Esophagus muscularis mucosa (tissue), 4 donors: ENCODE measurements around the gene KLHL26. TPM values are rescaled to one million over a fixed set of nuclear protein-coding genes. Genes with fewer than 3 reads are reported as not detected.

Source experiments
- DNase-seq: peaks from one replicate; pipeline ENCODE4 v3.0.0-alpha.2; 2017; ENCODE audit errors: extremely low spot score
- H3K27ac ChIP-seq, 4 donors: fragments of 200-600 bp; sonication (generic); replicated peaks in 1 of 4; 1 replicate in 3 of 4; 2 replicates in 1 of 4; pipeline ENCODE4 v1.5.1; 2016 to 2019; ENCODE audit warnings: mild to moderate bottlenecking in 1 of 4
- H3K27me3 ChIP-seq, 4 donors: fragments of 200-600 bp; sonication (generic); one replicate each; pipeline versions ENCODE4 v1.5.1 to v1.6.0; 2016 to 2019
- H3K36me3 ChIP-seq, 4 donors: fragments of 200-600 bp; sonication (generic); one replicate each; pipeline ENCODE4 v1.5.1; 2016 to 2019
- H3K4me1 ChIP-seq, 4 donors: fragments of 200-600 bp; sonication (generic); one replicate each; pipeline ENCODE4 v1.5.1; 2016 to 2019
- H3K4me3 ChIP-seq, 4 donors: fragments of 200-600 bp; sonication (generic); 1 replicate in 2 of 4; 2 replicates in 2 of 4; pipeline ENCODE4 v1.5.1; 2016 to 2019; ENCODE audit warnings: mild to moderate bottlenecking in 4 of 4, moderate library complexity in 1 of 4
- H3K9me3 ChIP-seq, 4 donors: fragments of 200-600 bp; sonication (generic); 1 replicate in 3 of 4; 2 replicates in 1 of 4; pipeline ENCODE4 v1.5.1; 2016 to 2019
- CTCF ChIP-seq, 3 experiments: fragments of 200-600 bp in 2 of 3; fragments of 450-650 bp in 1 of 3; sonication (generic) in 2 of 3; IDR thresholded peaks; one replicate each; pipeline ENCODE4 v1.5.1; 2017 to 2019; ENCODE audit warnings: antibody characterized with exemption in 3 of 3, mild to moderate bottlenecking in 2 of 3, moderate library complexity in 1 of 3
- EP300 ChIP-seq: sonication (generic); formaldehyde crosslinking; IDR thresholded peaks from one replicate; pipeline ENCODE4 v1.6.1; 2017; ENCODE audit warnings: antibody characterized with exemption
- POLR2A ChIP-seq: fragments of 450-650 bp; IDR thresholded peaks from one replicate; pipeline ENCODE4 v1.6.1; 2017; ENCODE audit warnings: antibody characterized with exemption, moderate library complexity, mild to moderate bottlenecking, low read depth
- POLR2AphosphoS5 ChIP-seq, 2 donors: sonication (generic); formaldehyde crosslinking; IDR thresholded peaks; one replicate each; pipeline ENCODE4 v1.6.1; 2017; ENCODE audit warnings: antibody characterized with exemption in 2 of 2
- WGBS: methylation state at CpG from one replicate; pipeline ENCODE4 v1.1.5; 2018; 5-methylcytosine and 5-hydroxymethylcytosine counted together
- intact Hi-C: fragments of 100-400 bp; cut with DNase I; formaldehyde crosslinking; loops from one replicate; pipeline ENCODE4 v1.15.1; 2023
- total RNA-seq, 4 donors: library from RNA; depleted of rRNA; stranded (reverse); fragments of >200 nt; gene quantifications; one replicate each; pipeline versions ENCODE4 v1.1.0 to v1.2.1, GENCODE V29; 2016

Gene KLHL26
- total RNA-seq, 4 donors from 2014 or later, result 9.1 to 19.0 (median 13.5) TPM

- 65% methylated on average over 8 of the region's 12 CpGs for WGBS
- peak overlapping the region; percentile 77 to 86 (median 83) for H3K27ac ChIP-seq
- peaks cover 17 to 80% (median 75%) of the 10 kb centered on the region in 4 donors for H3K4me1 ChIP-seq
- no peak overlapping the region for H3K4me3 ChIP-seq
- intact Hi-C loops, result no loop called here
- no peak for DNase-seq
- no peak for TF ChIP-seq POLR2AphosphoS5 (IDR thresholded peaks at IDR 0.05)
- no peak for TF ChIP-seq POLR2A
- no peak for TF ChIP-seq CTCF (IDR thresholded peaks at IDR 0.05)
- TF ChIP-seq EP300, result no peak
- no peaks in the 10 kb centered on the region for H3K9me3 ChIP-seq
- no peaks in the 10 kb centered on the region for H3K27me3 ChIP-seq
- H3K36me3 ChIP-seq, result peaks cover 21 to 51% (median 45%) of the 10 kb centered on the region in 4 donors
Measured at GRCh38 chr19:18666317-18666716, 29.5 kb downstream of the KLHL26 start.

DNA sequence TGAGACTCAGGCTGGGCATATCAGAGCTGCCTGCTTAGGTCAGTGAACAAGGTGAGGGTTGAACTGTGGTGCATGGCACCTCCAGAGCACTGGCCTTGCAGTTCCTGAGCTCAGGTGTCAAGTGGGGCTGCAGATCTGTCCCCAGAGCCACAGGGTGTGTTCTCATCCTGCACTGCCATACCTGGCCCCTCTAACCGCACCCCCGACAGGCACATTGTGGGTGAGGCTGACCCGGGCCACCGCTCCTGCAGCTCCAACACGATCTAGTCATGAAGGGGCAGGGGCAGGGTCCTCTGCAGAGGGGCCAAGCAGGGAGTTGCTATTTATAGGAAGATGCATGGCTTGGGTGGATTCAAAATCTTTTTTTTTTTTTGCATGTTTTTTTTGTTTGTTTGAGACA is 30.0 kb downstream of the KLHL26 start:
- intact Hi-C loops, result no loop called here
- H3K27me3 ChIP-seq, result no peaks in the 10 kb centered on the region
- TF ChIP-seq POLR2A, result no peak
- no peak for TF ChIP-seq CTCF (IDR thresholded peaks at IDR 0.05)
- TF ChIP-seq EP300, result no peak
- no peak for TF ChIP-seq POLR2AphosphoS5 (IDR thresholded peaks at IDR 0.05)
- H3K4me3 ChIP-seq, result no peak overlapping the region
- peaks cover 21 to 51% (median 45%) of the 10 kb centered on the region in 4 donors for H3K36me3 ChIP-seq
- no peak for DNase-seq
- 77% methylated on average over 5 of the region's 5 CpGs for WGBS
- peaks cover 22 to 82% (median 76%) of the 10 kb centered on the region in 4 donors for H3K4me1 ChIP-seq
- no peaks in the 10 kb centered on the region for H3K9me3 ChIP-seq
- H3K27ac ChIP-seq, result peak overlapping the region; percentile 77 to 86 (median 83)

- WGBS, result 94% methylated on average over 32 of the region's 55 CpGs
- TF ChIP-seq POLR2AphosphoS5 (IDR thresholded peaks at IDR 0.05), result no peak
- TF ChIP-seq CTCF (IDR thresholded peaks at IDR 0.05), result no peak
- no peak for TF ChIP-seq EP300
- no peak for TF ChIP-seq POLR2A
- H3K4me3 ChIP-seq, result no peak overlapping the region
- no peak overlapping the region for H3K27ac ChIP-seq
- H3K36me3 ChIP-seq, result peaks cover 21 to 51% (median 45%) of the 10 kb centered on the region in 4 donors
- H3K27me3 ChIP-seq, result no peaks in the 10 kb centered on the region
- H3K9me3 ChIP-seq, result no peaks in the 10 kb centered on the region
- intact Hi-C loops, result no loop called here
- peaks cover 30 to 83% (median 78%) of the 10 kb centered on the region in 4 donors for H3K4me1 ChIP-seq
- DNase-seq, result no peak
Measured at GRCh38 chr19:18667531-18668251, 30.9 kb downstream of the KLHL26 start.

GRCh38 chr19:18668252-18668631 is 31.4 kb downstream of the KLHL26 start:
- no peak overlapping the region for H3K4me3 ChIP-seq
- H3K36me3 ChIP-seq, result peaks cover 21 to 51% (median 45%) of the 10 kb centered on the region in 4 donors
- peak overlapping the region in 1 of 4 donors; percentile 77 for H3K27ac ChIP-seq
- no peaks in the 10 kb centered on the region for H3K9me3 ChIP-seq
- no peaks in the 10 kb centered on the region for H3K27me3 ChIP-seq
- 100% methylated on average over 9 of the region's 38 CpGs for WGBS
- DNase-seq, result no peak
- TF ChIP-seq POLR2AphosphoS5 (IDR thresholded peaks at IDR 0.05) (no peak), CTCF (IDR thresholded peaks at IDR 0.05) (no peak), POLR2A (no peak)
- H3K4me1 ChIP-seq, result peaks cover 30 to 83% (median 78%) of the 10 kb centered on the region in 4 donors
- intact Hi-C loops, result no loop called here
